ENCODE data around the gene NBPF20. TPM values are rescaled to one million over a fixed set of nuclear protein-coding genes. Genes with fewer than 3 reads are reported as not detected.
"Not testable (repeated sequence)": the region's sequence is repeated elsewhere in the genome, so short reads cannot be mapped to it uniquely, and the experiment has no call there.

Gene NBPF20, protein sequence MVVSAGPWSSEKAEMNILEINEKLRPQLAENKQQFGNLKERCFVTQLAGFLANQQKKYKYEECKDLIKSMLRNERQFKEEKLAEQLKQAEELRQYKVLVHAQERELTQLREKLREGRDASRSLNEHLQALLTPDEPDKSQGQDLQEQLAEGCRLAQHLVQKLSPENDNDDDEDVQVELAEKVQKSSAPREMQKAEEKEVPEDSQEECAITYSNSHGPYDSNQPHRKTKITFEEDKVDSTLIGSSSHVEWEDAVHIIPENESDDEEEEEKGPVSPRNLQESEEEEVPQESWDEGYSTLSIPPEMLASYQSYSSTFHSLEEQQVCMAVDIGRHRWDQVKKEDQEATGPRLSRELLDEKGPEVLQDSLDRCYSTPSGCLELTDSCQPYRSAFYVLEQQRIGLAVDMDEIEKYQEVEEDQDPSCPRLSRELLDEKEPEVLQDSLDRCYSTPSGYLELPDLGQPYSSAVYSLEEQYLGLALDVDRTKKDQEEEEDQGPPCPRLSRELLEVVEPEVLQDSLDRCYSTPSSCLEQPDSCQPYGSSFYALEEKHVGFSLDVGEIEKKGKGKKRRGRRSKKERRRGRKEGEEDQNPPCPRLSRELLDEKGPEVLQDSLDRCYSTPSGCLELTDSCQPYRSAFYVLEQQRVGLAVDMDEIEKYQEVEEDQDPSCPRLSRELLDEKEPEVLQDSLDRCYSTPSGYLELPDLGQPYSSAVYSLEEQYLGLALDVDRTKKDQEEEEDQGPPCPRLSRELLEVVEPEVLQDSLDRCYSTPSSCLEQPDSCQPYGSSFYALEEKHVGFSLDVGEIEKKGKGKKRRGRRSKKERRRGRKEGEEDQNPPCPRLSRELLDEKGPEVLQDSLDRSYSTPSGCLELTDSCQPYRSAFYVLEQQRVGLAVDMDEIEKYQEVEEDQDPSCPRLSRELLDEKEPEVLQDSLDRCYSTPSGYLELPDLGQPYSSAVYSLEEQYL (N-terminal part only)
- total RNA-seq (2014; rRNA removed; shearing (Covaris generic)) = 2.2 and 2.5 TPM in 2 replicates

DNA sequence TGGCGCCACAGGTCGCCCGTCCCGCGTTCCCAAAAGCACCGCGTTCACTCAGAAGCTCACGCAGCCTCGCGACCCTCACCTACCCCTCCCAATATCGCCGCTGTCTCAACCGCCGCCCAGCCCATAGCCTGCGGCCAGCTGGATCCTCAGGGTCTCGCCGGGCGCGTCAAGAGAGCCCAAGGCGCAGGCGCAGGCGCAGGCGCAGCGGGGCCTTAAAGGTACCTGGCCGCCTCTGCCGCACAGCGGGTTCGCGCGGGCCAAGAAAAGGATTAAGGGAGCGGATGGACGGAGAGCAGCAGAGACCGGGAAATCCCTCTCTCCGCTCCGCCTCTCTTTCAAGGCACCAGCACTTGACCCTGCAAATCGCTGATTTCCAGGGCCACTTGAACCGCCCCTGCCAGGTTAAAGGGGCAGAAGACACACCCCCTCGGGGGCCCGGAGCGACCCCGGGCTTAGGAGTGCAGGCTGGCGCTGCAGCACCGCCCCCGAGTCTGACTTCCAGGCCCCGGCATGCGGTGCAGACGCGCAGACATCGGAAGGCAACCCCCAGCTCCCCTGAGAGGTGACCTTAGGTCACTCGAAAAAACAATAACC lies at the start of gene NBPF20:
TSS of gene NBPF20 (minus strand) at position 168 of the 594 bp plus-strand sequence. CDS start 20,331 bp downstream, outside the sequence.
- DNase-seq (ENCODE audit: low read depth) = peak; percentile 89

DNA sequence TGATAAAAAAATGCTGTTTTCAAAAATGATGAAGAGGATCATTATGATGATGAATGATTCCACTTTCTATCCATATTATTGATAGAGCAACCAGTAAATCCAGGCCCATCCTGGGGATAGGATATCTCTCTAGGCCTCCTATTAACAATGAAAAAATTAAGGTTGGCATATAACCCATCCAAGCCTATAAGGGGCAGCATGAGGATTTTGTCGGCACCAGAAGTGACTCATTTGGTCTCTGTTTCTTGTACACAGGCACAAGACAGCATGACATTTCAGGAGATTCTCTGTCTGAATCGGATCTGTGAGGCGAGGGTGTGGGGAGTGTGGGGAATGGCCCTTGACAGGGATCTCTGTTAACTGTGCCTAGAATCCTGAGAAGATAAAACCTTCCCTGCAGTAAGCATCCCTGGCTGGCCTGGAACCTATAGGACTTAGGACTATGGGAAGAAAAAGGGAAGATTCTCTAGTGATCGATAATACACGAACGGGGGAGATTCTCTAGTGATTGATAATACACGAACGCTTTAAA lies 49.5 kb upstream of the NBPF20 start:
- not testable (repeated sequence) for DNase-seq (ENCODE audit: low read depth)

DNA sequence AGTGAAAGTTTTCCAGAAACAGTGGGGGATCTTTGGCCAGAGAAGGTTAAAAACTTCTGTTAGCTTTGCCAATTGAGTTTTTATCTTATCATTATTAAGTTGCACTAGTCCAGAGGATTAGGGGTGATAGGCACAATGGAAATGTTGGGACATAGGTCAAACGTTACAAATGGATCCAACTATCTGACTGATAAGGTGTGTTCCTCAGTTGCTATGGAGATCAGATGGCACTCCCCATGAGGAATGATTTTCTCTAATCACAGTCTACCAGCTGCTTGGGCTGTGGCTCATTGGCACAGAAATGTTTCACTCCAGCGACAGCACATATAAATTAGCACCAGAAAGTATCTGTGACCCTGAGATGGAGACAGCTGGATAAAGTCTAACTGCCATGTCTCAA lies 47.3 kb upstream of the NBPF20 start:
- not testable (repeated sequence) for DNase-seq (ENCODE audit: low read depth)

DNA sequence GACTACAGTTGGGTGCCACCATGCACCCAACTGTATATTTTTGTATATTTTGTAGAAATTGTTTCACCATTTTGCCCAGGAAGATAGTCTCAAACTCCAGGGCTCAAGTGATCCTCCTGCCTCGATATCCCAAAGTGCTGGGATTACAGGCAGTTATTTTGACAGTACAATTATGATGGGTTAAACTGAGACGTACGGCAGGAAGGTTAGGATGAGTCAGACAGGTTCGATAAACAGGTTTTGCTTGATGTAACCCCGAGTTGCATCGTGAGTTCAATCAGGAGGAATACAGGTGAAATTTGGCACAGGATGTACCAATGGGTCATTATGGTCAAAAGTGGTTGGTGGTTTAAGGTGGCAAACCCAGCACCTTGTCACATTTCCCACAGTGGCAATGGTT lies 46.0 kb upstream of the NBPF20 start:
- not testable (repeated sequence) for DNase-seq (ENCODE audit: low read depth)

DNA sequence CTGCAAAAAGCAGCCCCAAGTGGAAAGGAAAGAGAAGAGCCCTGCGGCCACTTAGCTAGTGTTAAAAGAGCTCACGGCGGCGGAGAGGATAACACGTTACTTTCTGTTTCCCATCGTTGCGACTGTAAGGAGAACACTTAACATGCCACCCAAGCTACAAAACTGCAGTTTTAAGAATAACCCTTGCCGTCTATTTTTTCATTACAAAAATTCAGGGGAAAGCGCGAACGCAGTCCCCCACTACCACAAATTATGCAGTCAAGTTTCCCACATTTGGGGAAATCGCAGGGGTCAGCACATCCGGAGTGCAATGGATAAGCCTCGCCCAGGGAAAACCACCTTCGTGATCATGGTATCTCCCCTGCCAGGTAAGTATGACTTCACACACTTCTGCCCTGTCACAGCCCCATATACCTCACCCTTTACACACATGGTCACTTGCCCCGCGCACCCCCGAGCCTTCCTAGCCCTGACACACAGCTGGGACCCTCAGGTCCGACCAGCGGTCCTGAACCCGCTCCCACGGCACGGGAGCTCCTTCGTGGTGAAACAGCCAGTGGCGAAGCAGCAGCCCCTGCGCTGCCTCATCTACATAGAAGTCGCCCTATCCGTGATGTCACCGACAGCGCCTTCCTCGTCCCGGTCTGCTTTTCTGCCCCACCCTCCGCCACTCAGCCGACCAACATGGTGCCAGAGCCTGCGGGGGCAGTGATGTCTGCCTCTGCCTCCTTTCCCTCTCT lies 40.2 kb upstream of the NBPF20 start:
- peak; percentile 97 for DNase-seq (ENCODE audit: low read depth)

DNA sequence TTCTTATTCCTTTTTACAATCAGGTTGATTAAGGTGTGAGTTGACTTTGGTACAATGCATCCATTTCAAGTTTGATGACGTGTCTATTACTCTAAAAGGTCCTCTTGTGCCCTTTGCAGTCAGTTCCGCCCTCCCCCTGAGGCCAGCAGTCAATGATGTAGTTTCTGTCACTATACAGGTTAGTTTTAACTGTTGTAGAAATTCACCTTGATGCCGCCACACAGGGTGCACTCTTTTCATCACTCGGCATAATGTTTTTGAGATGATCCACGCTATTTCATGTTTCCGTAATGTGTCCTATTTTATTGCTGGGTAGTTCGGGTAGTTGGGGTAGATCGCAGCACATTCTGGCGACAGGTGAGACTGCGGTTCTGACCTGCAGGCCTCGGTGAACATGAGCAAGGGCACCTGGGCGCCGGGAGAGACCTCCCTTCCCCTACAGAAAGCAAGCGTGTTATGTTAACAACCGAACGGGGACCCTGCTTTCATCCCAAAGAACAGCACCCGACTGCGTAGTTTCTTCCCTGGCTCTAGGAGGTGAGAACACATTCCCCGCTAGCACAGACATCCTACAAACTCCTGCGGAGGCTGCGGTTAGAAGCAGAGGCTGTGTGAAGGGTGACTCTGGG lies 39.4 kb upstream of the NBPF20 start:
- DNase-seq (ENCODE audit: low read depth) = not testable (repeated sequence)

DNA sequence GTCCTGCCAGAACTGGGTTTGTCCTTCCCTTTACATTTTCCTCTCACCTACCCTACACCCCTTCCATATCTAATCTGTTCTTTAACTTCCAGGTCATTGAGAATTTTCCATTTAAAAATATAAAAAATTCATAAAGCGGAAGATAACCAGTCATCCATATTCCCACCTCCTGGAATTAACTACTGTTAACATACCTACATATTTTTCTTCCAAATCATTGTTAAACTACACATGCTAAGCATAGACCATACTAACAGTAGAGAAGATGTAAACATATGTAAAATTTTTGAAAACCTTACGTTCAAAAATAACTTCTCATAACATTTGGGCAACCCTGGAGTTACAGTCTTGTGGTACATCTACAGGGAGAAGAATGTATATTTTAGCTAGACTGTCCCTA lies 38.6 kb upstream of the NBPF20 start:
- DNase-seq (ENCODE audit: low read depth) = not testable (repeated sequence)

DNA sequence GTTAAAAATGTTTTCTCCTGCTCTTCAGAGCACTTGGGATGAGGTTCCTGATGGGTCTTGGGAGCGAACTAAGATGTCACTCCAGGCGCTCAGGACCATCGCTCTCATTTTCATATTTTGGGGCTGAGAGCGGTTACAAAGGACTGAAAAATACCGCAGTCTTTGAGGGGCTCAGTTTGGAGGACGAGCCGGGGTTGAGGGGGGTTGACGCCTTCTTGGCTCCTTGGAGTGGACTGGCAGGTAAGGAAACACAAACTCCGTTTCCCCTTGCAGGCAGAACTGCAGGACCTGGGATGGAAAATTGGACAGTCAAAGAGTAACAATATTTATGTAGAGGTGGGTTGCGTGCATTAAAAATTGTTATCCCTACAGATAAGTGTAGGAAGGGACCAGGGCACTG lies 35.3 kb upstream of the NBPF20 start:
- DNase-seq (ENCODE audit: low read depth) = not testable (repeated sequence)

DNA sequence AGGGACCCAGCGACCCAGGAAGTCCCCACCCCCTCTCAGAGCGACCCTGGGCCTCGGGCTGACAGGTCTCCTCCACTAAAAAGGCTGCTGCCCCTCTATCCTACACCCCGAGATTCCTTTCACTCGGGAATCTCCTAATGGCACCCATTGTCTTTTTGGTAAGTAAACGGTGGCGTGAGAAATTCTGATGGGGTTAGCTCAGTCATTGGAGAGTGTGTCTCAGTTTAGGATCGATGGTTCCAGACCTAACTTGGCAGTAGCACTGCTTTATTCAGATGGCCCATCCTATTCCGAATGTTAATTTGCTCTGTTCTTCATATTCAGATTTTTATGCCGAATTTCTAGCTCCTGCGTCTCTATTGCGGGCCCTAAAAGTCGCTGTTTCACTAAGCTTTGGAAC lies 34.6 kb upstream of the NBPF20 start:
- not testable (repeated sequence) for DNase-seq (ENCODE audit: low read depth)

DNA sequence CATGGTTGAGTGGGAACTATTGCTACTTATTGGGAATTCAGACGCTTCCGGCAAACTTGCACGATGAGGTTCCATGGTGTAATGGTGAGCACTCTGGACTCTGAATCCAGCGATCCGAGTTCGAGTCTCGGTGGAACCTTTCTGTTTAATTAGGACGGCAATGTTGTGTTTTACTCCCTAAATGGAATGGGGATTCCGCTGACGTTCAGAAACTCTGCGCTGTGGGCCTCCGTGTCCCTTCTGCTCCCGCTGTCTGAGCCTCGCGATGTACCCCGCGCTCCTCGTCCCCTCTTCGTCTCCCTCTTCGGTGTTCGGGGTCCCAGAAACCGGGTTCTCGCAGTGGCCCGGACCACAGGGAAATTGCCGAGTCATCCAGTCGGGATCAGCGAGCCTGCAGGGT lies 34.2 kb upstream of the NBPF20 start:
- not testable (repeated sequence) for DNase-seq (ENCODE audit: low read depth)

DNA sequence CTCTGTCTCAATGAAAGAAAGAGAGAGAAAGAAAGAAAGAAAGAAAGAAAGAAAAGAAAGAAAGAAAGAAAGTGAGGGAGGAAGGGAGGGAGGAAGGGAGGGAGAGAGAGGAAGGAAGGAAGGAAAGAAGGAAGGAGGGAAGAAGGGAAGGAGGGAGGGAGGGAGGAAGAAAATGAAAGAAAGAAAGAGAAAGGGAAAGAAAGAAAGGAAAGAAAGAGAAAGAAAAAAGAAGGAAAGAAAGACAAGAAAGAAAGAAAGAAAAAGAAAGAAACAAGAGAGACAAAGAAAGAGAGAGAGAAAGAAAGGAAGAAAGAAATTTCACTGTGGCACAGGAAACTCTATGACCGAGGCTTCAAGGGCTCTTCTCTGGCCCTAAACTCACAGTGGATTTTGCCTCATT lies 33.7 kb upstream of the NBPF20 start:
- not testable (repeated sequence) for DNase-seq (ENCODE audit: low read depth)

DNA sequence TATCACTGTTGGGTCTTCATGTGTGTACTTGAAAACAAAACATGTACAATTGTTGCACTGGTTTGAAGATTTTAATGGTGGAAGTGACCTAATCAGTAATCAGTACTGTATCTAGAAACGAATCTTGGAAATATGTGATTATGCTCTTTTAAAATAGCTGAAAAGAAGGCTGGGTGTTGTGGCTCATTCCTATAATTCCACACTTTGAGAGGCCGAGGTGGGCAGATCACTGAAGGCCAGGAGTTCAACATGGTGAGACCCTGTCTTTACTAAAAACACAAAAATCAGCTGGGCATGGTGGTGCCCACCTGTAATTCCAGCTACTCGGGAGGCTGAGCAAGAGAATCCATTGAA lies 29.4 kb upstream of the NBPF20 start:
- DNase-seq (ENCODE audit: low read depth) = not testable (repeated sequence)

DNA sequence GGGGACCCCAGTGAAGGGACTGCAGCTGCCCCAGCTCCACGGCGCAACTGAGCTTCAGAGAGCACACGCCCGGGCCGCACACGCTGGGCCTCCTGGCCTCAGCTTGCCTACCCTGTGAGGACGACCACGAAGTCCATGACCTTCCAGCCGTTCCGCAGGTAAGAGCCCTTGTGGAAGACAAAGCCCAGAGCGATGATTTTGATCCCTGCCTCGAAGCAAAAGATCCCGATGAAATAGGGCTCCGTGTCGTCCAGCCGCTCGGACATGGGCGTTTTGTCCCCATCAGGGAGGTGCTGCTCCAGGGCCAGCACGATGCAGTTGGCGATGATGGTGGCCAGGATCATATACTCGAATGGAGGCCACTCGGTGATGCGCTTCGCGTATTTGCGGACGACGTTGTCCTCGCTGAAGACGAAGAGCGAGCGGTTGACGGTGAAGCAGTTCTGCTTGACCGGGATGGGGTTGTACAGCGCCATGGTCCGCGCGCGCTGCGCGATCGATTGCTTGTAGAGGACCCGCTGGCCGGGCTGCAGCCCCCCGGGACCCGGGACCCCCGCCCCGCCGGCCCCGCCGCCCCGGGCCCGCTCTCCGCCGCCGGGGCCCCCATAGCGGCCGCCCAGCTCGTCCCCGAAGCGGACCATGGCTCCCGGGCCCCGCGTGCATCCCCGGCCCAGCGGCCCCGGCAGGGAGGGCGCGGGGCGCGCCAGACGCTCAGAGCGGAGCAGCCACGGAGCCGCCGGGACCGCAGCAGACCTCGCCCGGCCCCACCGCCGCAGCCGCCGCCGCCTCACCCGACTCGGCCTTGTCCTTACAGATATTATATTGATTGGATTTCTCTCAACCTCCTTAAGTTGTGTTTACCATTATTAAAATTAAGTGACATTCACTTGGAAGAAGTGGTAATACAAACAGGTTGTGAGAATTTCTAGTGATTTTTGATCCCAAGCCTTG lies 28.7 kb upstream of the NBPF20 start:
- DNase-seq (ENCODE audit: low read depth) = not testable (repeated sequence)

DNA sequence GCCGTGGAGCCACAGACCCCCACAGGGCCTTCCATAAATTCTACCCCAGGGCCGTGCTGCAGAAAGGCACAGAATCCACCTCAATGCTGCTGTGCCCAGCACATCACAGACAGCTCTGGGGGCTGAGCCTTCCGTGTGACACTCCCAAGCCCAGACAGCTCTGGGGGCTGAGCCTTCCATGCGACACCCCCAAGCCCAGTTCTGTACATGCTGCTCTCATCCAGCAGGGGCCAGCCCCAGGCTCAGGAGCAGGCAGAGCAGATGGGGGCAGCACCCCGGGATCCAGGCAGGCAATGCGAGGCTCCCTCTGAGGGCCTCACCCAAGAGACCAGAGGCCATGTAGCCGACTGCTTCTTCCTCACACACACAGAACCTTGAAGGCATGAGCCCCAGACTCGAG lies 27.1 kb upstream of the NBPF20 start:
- not testable (repeated sequence) for DNase-seq (ENCODE audit: low read depth)

DNA sequence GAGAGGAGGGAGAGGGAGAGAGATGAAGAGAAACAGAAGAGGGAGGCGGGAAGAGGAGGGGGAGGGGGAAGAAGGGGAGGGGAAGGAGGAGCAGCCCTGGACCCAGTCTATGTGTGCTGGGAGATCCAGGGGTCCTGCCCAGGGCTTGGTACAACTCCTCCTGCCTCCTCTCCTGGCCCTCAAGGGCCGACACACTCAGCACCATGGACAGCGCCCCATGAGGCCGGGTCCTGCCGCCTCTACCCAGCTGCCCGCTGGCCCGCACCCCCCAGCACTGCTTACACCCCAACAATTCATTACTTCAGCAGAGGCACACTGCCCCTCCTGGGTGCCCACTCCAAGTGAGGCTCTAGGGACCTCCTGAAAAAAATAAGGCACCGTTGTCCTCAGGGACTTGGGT lies 26.5 kb upstream of the NBPF20 start:
- peak; percentile 47 for DNase-seq (ENCODE audit: low read depth)

DNA sequence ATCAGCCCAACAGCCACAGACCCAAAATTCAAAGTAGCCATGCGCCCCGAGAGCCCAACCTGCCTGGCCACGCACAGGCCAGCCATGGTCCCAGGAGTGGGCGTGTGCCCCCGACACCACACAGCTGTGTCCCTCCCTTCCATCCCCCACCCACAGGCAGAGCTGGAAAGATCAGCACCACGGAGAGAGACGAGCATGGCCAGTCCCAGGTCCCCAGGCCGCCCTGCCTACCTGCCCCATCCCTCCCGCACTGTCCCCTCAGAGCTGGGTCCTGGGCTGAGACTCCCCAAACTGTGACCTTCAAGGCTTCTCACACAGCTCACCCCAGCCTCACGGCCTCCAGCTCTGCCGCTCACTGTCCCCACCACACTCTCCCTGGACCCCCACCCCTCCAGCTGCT lies 19.8 kb upstream of the NBPF20 start:
- DNase-seq (ENCODE audit: low read depth) = not testable (repeated sequence)

DNA sequence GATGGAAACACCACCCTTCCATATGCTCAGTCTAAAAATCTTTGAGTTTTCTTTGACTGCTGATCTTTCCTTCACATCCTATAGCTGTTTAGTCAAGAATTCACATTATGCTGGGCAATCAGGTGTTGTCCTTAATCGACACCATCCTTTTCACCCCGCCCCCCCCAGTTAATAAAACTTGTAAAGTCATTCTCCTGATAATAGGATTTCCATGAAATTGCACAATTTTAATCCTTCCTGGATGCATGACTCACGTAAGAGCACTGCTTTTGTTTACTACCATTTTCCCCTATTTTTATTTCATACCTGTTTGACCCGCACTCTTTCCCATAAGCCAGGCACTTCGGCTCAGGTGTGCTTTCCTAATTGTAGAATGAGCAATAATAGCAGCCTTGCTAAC lies 16.9 kb upstream of the NBPF20 start:
- DNase-seq (ENCODE audit: low read depth) = not testable (repeated sequence)

DNA sequence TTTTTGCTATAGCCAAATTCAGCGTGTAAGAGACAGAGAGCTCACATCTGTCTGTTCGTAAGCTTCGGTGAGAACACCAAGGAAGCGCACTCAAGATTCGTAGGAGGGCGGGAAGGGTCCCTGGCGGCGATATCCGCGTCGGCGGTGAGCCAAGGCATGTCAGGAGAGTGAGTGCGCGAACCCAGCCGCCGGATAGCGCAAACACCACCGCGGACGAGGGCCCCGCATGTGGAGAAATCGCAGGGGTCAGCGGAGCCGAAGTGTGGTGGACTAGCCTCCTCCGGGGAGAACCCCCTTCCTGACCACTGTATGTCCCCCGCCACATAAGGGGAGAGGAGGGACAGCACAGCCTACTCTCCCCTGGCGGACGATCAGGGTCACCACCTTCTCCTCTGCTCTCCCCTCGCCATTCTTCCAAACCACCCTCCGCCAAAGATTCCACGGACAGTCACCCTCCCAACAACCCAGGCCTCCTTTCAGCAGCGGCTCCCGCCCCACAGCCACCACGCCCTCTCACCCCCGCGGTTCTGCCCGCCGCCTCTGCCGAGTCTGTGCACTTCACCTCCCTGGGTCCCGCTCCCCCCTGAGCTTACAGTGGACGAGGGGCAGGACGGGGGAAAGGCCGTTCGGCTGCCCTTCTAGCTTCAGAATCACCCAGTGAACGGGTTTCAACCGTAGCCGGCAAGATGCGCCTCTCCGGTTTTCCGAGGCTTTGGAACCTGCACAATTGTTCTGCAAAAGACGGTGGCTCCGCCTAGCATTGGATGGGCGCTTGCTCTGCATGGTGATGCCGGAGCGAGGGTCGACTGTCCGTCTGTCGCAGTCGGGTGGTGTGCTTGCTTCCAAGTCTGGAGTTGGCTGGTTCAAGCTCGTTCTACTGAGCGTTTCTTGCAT lies 6.2 kb upstream of the NBPF20 start:
- not testable (repeated sequence) for DNase-seq (ENCODE audit: low read depth)
